GM13976 (cell line): Measurements from ENCODE around the gene NCAM2.

Experiments used
- DNase-seq: peaks from one replicate; pipeline ENCODE4 v3.0.0; 2012; ENCODE audit warnings: low spot score
- CTCF ChIP-seq: IDR thresholded peaks from 2 replicates; pipeline ENCODE4 v1.5.1; 2012; ENCODE audit warnings: borderline replicate concordance, mild to moderate bottlenecking; ENCODE audit not compliant: insufficient read depth; ENCODE audit errors: extremely low read depth, missing control alignments, control extremely low read depth
- in situ Hi-C: fragments of 300-500 bp; cut with MboI; formaldehyde crosslinking; loops from one replicate; pipeline ENCODE4 v1.12.0; 2022; ENCODE audit warnings: low sequenced_read_pairs, mixed read lengths, inconsistent platforms; ENCODE audit not compliant: unreplicated experiment

Gene NCAM2

GRCh38 chr21:21508859-21509258 is 510.6 kb downstream of the NCAM2 start:
- TF ChIP-seq CTCF = no peak
- in situ Hi-C loops = no loop called here
- no peak for DNase-seq

- no peak for TF ChIP-seq CTCF
- in situ Hi-C loops = no loop called here
- DNase-seq = no peak
Measured at GRCh38 chr21:21530680-21531079, 532.5 kb downstream of the NCAM2 start.

DNA sequence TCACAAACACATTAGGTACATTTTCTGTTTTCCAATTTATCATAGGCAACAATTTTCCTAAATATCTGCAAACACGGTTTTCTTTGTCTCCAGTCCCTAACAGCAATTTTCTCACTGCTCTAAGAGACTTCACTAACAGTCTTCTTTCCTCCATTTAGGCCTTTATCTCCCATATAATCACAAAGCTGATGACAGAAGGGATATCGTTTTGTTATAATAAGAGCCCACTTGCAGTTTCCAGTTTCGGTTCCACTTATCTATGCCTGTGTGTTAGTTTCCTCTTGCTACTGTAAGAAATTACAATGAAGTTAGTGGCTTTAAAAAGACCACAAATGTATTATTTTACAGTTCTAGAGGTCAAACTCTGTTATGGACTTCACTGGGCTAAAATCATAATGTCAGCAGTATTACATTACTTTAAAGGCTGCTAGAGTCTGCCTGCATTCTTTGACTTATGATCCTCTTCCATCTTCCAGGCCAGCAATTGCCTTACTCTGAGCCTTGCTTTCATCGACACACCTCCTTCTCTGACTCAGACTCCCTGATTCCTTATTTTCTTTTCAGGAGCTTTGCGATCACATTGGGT is 549.3 kb downstream of the NCAM2 start:
- in situ Hi-C loops = no loop called here
- no peak for TF ChIP-seq CTCF
- no peak for DNase-seq

DNA sequence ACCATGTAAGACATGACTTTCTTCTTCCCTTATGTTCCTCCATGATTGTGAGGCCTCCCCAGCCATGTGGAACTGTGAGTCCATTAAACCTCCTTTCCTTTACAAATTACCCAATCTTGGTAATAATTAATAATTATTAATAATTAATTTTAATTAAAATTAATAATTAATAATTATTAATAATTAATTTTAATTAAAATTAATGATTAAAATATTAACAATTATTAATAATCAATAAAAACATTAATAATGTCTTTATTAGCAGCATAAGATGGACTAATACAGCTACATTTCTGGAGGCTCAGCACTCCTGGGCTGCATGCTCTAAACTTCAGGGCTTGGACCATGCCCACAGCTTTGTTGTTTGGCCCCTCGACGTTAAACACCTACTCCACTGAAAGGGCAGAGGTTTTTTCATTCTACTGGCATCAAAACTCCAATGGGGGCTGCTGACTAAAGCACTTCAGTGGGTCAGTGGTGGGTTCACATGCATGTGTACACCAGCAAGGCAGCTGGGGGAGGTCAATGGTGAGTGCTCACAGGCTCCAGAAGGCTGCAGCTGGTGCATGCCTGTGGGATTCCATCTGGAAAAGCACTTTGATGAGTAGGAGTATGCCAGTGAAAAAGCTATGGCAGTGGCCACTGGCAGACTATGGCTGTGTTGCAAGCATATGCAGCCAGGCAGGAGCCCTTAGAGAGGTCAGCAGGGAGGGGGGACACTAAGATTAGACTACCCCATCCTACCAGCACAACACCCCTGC is 561.3 kb downstream of the NCAM2 start:
- no peak for DNase-seq
- no peak for TF ChIP-seq CTCF
- in situ Hi-C loops = no loop called here
